ENCODE results near the gene NES. TPM values are rescaled to one million over a fixed set of nuclear protein-coding genes. Genes with fewer than 3 reads are reported as not detected.

Gene NES
- polyA plus RNA-seq, 2 of the 4 experiments (the other 2 are of a cell fraction) = 0.57 to 2.1 TPM

GRCh38 chr1:156696755-156697154 is 19.5 kb upstream of the NES start:
- ATAC-seq = no peak
- WGBS (ENCODE audit: missing lambda C conversion rate) = 90% methylated on average over 8 of the region's 8 CpGs

GRCh38 chr1:156694690-156694962 is 17.4 kb upstream of the NES start:
- no peak overlapping the region for H3K4me3 ChIP-seq
- no peak for TF ChIP-seq HOXA7 (CRISPR knock-in tag; IDR thresholded peaks at IDR 0.05)
- no peak for TF ChIP-seq FOSB (CRISPR knock-in tag; IDR thresholded peaks at IDR 0.05)
- TF ChIP-seq GATA3 (IDR thresholded peaks at IDR 0.05; ENCODE audit: borderline replicate concordance) = no peak
- TF ChIP-seq ZNF302 (CRISPR knock-in tag; IDR thresholded peaks at IDR 0.05) = no peak
- no peak for TF ChIP-seq CHD4 (IDR thresholded peaks at IDR 0.05; ENCODE audit: borderline replicate concordance)
- TF ChIP-seq KDM1A (IDR thresholded peaks at IDR 0.05; ENCODE audit: low read depth) = no peak
- TF ChIP-seq, protein P1, sequence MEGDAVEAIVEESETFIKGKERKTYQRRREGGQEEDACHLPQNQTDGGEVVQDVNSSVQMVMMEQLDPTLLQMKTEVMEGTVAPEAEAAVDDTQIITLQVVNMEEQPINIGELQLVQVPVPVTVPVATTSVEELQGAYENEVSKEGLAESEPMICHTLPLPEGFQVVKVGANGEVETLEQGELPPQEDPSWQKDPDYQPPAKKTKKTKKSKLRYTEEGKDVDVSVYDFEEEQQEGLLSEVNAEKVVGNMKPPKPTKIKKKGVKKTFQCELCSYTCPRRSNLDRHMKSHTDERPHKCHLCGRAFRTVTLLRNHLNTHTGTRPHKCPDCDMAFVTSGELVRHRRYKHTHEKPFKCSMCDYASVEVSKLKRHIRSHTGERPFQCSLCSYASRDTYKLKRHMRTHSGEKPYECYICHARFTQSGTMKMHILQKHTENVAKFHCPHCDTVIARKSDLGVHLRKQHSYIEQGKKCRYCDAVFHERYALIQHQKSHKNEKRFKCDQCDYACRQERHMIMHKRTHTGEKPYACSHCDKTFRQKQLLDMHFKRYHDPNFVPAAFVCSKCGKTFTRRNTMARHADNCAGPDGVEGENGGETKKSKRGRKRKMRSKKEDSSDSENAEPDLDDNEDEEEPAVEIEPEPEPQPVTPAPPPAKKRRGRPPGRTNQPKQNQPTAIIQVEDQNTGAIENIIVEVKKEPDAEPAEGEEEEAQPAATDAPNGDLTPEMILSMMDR (IDR thresholded peaks at IDR 0.05) = no peak
- POLR2A ChIA-PET = interaction anchor here (0.7 kb wide), 1 partner anchor 111 kb away, joined by 3 read pairs; no protein-coding TSS in a partner anchor
- no peak overlapping the region for H3K4me2 ChIP-seq
- ATAC-seq (no peak), DNase-seq (ENCODE audit: low read depth in 1 of 2, low spot score in 1 of 2) (no peak), FAIRE-seq (no peak)
- WGBS (ENCODE audit: missing lambda C conversion rate) = 89% methylated on average over 5 of the region's 5 CpGs
- no peaks in the 10 kb centered on the region for H3K9me3 ChIP-seq
- peaks cover 44% of the 10 kb centered on the region for H3K4me1 ChIP-seq
- peak overlapping the region in 1 of 2 experiments; percentile 23; a peak in 2 of 6 replicates for H3K27ac ChIP-seq
- CTCF ChIA-PET = interaction anchor here (0.7 to 52.1 kb wide), 7 partner anchors 18 to 227 kb away, joined by 3 to 2258 read pairs (median 4); partner anchors contain the start of genes CRABP2, ISG20L2, METTL25B and NES

More at GRCh38 chr1:156696755-156697154, 19.5 kb upstream of the NES start:
- FAIRE-seq (no peak), DNase-seq (ENCODE audit: low read depth in 1 of 2, low spot score in 1 of 2) (no peak)
- Histone ChIP-seq H3K4me2 (no peak overlapping the region), H3K4me1 (peaks cover 29% of the 10 kb centered on the region), H3K27ac (no peak overlapping the region), H3K4me3 (no peak overlapping the region), H3K9me3 (no peaks in the 10 kb centered on the region)
- CTCF ChIA-PET = interaction anchor here (0.9 to 52.1 kb wide), 3 partner anchors 3 to 69 kb away, joined by 3 to 2258 read pairs (median 2258); partner anchors contain the start of genes CRABP2, ISG20L2, METTL25B and NES
- TF ChIP-seq POLR2AphosphoS2 (conservative IDR thresholded peaks at IDR 0.05; ENCODE audit: low read length) (no peak), HMGXB4 (CRISPR knock-in tag; IDR thresholded peaks at IDR 0.05; ENCODE audit: borderline replicate concordance) (no peak), MAFK (IDR thresholded peaks at IDR 0.05; ENCODE audit: partially characterized antibody) (no peak), JUN (IDR thresholded peaks at IDR 0.05) (no peak), CHD4 (IDR thresholded peaks at IDR 0.05; ENCODE audit: borderline replicate concordance) (no peak), RNF2 (IDR thresholded peaks at IDR 0.05; ENCODE audit: borderline replicate concordance, low read depth) (no peak), HOXB13 (CRISPR knock-in tag; IDR thresholded peaks at IDR 0.05; ENCODE audit: low read depth) (no peak), CHD2 (IDR thresholded peaks at IDR 0.05; ENCODE audit: low read length, partially characterized antibody) (no peak), RARB (CRISPR knock-in tag; IDR thresholded peaks at IDR 0.05) (no peak), NFE2L2 (conservative IDR thresholded peaks at IDR 0.05; ENCODE audit: low read length) (no peak), RCOR1 (IDR thresholded peaks at IDR 0.05; ENCODE audit: low read depth, low read length) (no peak)
- POLR2A ChIA-PET = no interaction called here

DNA sequence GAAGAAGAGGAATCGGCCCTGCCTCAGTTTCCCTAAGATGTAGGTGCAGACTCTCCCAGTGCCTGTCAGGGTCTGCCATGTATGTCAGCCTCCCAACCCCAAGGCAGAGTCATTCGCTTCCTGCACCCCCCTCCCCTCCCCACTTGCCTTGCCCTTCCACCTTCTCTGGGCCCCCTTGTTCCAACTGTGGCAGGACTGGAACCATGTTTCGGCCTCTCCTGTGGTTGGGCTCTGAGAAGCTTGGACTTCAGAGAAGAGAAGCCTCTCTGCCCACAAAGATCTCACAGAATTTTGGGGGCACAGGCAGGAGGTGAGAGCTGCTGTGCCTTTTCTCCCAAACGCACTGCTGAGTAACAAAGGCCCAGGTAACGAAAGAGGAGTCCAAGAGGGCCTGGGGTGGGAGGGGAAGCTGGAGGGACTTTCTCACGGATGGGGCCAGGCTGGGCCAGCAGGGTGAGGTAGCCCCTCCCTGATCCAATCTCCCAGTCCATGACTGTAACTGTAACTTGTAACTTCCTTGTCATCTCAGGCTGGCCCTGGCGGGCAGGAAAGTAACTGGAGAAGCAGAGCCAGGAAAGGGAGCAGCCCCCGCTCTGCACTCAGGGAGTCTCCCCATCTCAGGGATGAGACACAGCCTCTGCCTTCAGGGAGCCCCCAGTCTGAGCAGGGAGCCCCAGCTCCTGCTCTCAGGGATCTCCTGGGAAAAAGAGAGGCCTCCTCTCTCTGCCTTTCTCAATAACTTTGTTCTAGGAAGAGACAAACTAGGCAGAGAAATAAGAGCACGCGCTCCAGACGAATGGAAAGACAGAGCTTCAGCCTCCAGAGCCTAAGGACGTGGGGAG is 16.9 kb upstream of the NES start:
- no peak overlapping the region for H3K4me3 ChIP-seq
- peak in 1 of 2 experiments; percentile 34 for DNase-seq (ENCODE audit: low read depth in 1 of 2, low spot score in 1 of 2)
- 72% methylated on average over 11 of the region's 12 CpGs for WGBS (ENCODE audit: missing lambda C conversion rate)
- no peak overlapping the region for H3K4me2 ChIP-seq
- H3K4me1 ChIP-seq = peaks cover 44% of the 10 kb centered on the region
- no peak for FAIRE-seq
- peak overlapping the region in 1 of 2 experiments; percentile 23; a peak in 2 of 6 replicates for H3K27ac ChIP-seq
- H3K9me3 ChIP-seq = no peaks in the 10 kb centered on the region
- ATAC-seq = peak in 1 of 2 experiments; percentile 7; a peak in 2 of 6 replicates
- CTCF ChIA-PET = interaction anchor here (0.7 to 52.1 kb wide), 9 partner anchors 10 to 228 kb away, joined by 3 to 2258 read pairs (median 4); partner anchors contain the start of genes CRABP2, ISG20L2, METTL25B and NES
- POLR2A ChIA-PET = interaction anchor here (0.7 to 0.9 kb wide), 2 partner anchors 17 to 111 kb away, joined by 3 read pairs; no protein-coding TSS in a partner anchor
- TF ChIP-seq, protein P2, sequence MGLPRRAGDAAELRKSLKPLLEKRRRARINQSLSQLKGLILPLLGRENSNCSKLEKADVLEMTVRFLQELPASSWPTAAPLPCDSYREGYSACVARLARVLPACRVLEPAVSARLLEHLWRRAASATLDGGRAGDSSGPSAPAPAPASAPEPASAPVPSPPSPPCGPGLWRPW (IDR thresholded peaks at IDR 0.05) = no peak
- TF ChIP-seq JUN (IDR thresholded peaks at IDR 0.05) (no peak), CHD2 (IDR thresholded peaks at IDR 0.05; ENCODE audit: low read length, partially characterized antibody) (no peak), FOXS1 (CRISPR knock-in tag; IDR thresholded peaks at IDR 0.05) (no peak), NFE2L2 (conservative IDR thresholded peaks at IDR 0.05; ENCODE audit: low read length) (no peak), USF2 (IDR thresholded peaks at IDR 0.05) (no peak)
- TF ChIP-seq, protein P3, sequence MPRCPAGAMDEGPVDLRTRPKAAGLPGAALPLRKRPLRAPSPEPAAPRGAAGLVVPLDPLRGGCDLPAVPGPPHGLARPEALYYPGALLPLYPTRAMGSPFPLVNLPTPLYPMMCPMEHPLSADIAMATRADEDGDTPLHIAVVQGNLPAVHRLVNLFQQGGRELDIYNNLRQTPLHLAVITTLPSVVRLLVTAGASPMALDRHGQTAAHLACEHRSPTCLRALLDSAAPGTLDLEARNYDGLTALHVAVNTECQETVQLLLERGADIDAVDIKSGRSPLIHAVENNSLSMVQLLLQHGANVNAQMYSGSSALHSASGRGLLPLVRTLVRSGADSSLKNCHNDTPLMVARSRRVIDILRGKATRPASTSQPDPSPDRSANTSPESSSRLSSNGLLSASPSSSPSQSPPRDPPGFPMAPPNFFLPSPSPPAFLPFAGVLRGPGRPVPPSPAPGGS (IDR thresholded peaks at IDR 0.05) = no peak
- TF ChIP-seq, protein P1 (IDR thresholded peaks at IDR 0.05) = no peak
- TF ChIP-seq, protein P4, sequence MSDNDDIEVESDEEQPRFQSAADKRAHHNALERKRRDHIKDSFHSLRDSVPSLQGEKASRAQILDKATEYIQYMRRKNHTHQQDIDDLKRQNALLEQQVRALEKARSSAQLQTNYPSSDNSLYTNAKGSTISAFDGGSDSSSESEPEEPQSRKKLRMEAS (IDR thresholded peaks at IDR 0.05) = no peak

All from A549 (cell line).